Ovary (tissue), 3 donors: Measurements from ENCODE around the gene RARA.

Experiments used
- EP300 ChIP-seq: sonication (generic); formaldehyde crosslinking; IDR thresholded peaks from one replicate; pipeline ENCODE4 v1.6.1; 2017; ENCODE audit warnings: antibody characterized with exemption
- POLR2A ChIP-seq: fragments of 450-650 bp; IDR thresholded peaks from one replicate; pipeline ENCODE4 v1.6.1; 2017; ENCODE audit warnings: antibody characterized with exemption, mild to moderate bottlenecking, moderate library complexity
- TF ChIP-seq, protein P1 (sequence below), 3 donors: fragments of 450-650 bp in 2 of 3; fragments of 200-600 bp in 1 of 3; IDR thresholded peaks; one replicate each; pipeline versions ENCODE4 v1.5.1 to v1.8.0; 2016 to 2022; ENCODE audit warnings: antibody characterized with exemption in 3 of 3, mild to moderate bottlenecking in 1 of 3
- donor health status: DM: no; HTN: no; CAD: no.

DNA sequence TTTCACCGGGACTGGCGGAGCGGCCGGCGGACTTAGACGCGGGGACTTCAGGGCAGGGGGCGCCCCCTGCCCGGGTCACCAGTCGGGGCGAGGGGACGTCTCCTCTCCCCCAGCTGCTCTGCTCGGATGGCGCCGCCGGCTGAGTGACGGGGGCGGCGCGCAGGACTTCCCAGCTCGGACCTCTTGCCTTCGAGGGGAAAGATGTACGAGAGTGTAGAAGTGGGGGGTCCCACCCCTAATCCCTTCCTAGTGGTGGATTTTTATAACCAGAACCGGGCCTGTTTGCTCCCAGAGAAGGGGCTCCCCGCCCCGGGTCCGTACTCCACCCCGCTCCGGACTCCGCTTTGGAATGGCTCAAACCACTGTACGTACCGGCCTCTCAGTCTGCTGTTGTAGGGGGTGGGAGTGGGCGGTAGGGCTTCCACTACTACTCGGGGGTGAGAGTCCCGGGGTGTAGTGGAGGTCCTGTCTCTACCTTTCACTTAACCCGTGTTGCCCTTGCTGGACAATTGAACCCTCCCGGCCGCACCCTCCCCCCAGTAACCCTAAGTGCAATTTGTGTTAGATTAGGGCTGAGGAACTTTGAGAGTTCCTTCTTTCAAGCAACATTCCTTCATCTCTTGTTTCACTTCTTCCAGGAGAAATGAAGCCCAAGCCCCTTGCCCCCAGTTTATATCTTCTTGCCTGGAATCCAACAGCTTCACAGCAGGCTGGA lies 33.7 kb downstream of the RARA start:
- TF ChIP-seq, protein P1, sequence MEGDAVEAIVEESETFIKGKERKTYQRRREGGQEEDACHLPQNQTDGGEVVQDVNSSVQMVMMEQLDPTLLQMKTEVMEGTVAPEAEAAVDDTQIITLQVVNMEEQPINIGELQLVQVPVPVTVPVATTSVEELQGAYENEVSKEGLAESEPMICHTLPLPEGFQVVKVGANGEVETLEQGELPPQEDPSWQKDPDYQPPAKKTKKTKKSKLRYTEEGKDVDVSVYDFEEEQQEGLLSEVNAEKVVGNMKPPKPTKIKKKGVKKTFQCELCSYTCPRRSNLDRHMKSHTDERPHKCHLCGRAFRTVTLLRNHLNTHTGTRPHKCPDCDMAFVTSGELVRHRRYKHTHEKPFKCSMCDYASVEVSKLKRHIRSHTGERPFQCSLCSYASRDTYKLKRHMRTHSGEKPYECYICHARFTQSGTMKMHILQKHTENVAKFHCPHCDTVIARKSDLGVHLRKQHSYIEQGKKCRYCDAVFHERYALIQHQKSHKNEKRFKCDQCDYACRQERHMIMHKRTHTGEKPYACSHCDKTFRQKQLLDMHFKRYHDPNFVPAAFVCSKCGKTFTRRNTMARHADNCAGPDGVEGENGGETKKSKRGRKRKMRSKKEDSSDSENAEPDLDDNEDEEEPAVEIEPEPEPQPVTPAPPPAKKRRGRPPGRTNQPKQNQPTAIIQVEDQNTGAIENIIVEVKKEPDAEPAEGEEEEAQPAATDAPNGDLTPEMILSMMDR (IDR thresholded peaks at IDR 0.05) = no peak
- TF ChIP-seq POLR2A (no peak), EP300 (no peak)
